ENCODE data around the gene CTPS2.

CTPS2 gene

DNA sequence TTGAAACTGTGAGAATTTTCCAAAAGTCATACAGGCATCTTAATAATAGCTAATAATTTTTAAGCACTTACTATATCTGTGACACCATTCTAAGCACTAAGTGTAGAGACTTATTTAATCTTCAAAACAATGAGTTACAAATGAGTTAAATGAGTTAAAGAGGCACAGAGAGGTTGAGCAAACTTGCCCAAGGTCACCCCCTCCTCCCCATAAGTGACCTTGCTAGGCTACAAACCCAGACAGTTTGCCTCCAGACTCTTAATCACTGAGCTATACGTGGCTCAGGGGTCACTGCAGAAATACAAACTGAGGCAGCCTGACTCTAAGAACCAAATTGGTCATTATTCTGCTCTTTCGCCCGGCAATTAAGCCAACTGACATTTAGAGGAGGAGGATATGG, 15.5 kb downstream of the CTPS2 start:
- H3K4me3 ChIP-seq (ENCODE audit: low read depth, low read length), result no peak overlapping the region
- DNase-seq (ENCODE audit: low read depth), result no peak
- TF ChIP-seq, protein P1, sequence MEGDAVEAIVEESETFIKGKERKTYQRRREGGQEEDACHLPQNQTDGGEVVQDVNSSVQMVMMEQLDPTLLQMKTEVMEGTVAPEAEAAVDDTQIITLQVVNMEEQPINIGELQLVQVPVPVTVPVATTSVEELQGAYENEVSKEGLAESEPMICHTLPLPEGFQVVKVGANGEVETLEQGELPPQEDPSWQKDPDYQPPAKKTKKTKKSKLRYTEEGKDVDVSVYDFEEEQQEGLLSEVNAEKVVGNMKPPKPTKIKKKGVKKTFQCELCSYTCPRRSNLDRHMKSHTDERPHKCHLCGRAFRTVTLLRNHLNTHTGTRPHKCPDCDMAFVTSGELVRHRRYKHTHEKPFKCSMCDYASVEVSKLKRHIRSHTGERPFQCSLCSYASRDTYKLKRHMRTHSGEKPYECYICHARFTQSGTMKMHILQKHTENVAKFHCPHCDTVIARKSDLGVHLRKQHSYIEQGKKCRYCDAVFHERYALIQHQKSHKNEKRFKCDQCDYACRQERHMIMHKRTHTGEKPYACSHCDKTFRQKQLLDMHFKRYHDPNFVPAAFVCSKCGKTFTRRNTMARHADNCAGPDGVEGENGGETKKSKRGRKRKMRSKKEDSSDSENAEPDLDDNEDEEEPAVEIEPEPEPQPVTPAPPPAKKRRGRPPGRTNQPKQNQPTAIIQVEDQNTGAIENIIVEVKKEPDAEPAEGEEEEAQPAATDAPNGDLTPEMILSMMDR (IDR thresholded peaks at IDR 0.05; ENCODE audit: low read depth, low read length, missing control alignments), result no peak

DNA sequence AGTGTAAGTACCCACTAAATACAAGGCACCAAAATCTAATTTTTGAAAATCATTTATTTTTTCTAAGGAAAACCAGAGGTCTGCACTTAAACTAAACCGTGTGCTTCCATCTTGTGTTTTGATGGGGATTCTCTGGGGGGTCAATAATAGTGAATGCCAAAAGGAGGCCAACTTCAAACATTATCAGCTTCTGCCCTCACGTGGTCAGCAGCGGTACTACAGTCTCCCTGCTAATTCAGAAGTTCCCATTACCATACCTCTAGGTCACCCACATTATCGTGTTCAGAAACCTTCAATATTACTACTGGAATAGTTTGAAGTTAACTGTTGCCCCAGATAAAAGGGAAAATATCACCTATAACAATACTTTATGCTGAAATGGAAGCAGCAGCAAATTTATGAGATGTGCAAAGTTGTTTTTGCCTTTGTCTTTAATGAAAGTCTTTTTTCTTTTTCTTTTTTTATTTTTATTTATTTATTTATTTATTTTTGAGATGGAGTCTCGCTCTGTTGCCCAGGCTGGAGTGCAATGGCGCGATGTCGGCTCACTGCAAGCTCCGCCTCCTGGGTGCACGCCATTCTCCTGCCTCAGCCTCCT, 17.3 kb downstream of the CTPS2 start:
- DNase-seq (ENCODE audit: low read depth), result no peak
- TF ChIP-seq, protein P1 (IDR thresholded peaks at IDR 0.05; ENCODE audit: low read depth, low read length, missing control alignments), result peak; percentile 77
- H3K4me3 ChIP-seq (ENCODE audit: low read depth, low read length), result no peak overlapping the region

DNA sequence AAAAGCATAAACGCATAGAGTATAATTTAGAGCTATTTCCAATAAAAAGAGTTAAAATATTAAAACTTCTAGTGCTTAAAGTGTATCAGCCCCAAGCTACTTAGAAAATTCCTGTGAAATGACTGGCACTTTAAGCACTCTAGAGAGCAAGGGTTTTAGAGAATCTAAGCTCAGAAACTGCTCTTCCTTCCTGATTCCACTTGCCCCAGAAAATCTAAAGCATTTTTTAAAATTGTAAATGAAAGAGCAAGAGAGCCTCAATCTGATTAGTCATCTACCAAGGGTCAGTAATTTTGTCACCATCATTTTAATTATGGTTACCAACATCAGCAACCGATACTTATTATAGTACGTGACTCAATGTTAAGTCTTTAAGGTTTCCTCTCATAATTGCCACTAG, 25.0 kb downstream of the CTPS2 start:
- TF ChIP-seq, protein P1 (IDR thresholded peaks at IDR 0.05; ENCODE audit: low read depth, low read length, missing control alignments), result no peak
- no peak for DNase-seq (ENCODE audit: low read depth)
- no peak overlapping the region for H3K4me3 ChIP-seq (ENCODE audit: low read depth, low read length)

DNA sequence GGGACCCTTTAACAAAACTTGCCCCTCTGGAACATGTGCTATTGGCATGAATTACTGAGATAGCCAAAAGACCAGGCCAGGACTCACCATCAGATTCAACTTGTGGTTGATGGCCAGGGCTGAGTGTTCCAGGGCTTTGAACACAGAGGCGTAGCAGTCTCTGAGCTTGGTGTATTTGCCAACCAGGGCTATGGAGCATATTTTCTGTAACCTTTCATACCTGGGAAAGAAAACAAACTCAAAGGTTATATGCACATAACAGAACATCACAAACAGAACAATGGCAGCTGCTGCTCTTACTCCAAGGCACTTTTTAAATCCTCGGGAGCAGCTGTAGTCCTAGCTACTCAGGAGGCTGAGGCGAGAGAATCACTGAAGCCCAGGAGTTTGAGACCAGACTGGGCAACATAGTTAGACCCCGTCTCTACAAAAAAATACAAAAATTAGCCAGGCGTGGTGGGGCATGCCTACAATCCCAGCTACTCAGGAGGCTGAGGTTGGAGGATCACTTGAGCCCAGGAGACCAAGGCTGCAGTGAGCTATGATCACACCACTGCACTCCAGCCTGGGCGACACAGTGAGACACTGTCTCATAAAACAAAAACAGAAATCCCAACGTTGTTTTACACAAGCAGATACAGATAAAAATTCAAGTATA, 29.3 kb downstream of the CTPS2 start:
- no peak overlapping the region for H3K4me3 ChIP-seq (ENCODE audit: low read depth, low read length)
- TF ChIP-seq, protein P1 (IDR thresholded peaks at IDR 0.05; ENCODE audit: low read depth, low read length, missing control alignments), result no peak
- no peak for DNase-seq (ENCODE audit: low read depth)

DNA sequence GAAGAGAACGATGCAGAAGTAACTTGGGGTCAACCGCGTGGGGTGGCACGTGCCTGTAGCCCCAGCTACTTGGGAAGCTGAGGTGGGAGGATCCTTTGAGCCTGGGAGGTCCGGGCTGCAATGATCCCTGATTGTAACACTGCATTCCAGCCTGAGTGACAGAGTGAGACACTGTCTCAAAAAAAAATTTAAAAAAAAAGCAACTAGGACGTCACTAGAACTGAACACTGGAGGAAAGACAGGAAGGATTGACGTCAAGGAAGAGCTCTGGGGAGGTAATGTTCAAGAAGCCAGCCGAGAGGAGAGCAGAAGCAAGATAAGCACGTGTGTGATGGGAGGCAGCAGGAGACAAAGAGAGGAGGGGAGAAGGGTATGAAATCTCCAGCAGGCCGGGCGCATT, 33.8 kb downstream of the CTPS2 start:
- no peak overlapping the region for H3K4me3 ChIP-seq (ENCODE audit: low read depth, low read length)
- TF ChIP-seq, protein P1 (IDR thresholded peaks at IDR 0.05; ENCODE audit: low read depth, low read length, missing control alignments), result no peak
- no peak for DNase-seq (ENCODE audit: low read depth)

DNA sequence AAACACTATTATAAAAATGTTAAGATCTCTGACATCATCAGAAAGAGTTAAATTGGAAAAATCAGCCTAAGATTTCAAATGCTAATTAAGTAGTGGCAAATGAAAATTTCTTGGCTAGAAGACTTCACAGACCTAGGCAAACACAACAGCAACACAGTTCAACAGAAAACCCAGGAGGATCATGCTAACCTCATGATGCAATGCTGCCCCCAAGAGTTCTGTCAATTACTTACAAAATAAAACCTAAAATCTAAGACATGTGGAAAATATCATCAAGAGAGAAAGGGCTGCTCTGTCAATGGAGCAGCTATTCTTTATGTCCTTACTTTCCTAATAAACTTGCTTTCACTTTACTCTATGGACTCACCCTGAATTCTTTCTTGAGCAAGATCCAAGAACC, 41.5 kb downstream of the CTPS2 start:
- TF ChIP-seq, protein P1 (IDR thresholded peaks at IDR 0.05; ENCODE audit: low read depth, low read length, missing control alignments), result no peak
- no peak for DNase-seq (ENCODE audit: low read depth)
- H3K4me3 ChIP-seq (ENCODE audit: low read depth, low read length), result no peak overlapping the region

DNA sequence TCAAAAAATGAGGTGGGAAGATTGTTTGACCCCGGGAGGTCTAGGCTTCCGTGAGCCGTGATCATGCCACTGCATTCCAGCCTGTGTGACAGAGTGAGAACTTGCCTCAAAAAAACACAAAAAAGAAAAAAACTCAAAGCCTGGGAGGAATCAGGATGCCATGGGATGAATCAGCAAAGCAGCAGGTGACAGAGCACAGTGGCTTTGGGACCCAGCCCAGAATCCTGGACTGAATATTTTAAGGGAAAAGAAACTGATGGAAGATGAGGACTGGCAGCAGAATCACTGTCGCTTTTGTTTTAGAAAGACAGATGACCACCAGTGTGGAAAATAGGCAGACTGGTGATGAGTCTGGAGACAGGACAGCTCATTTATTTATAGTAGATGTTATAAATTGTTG, 45.9 kb downstream of the CTPS2 start:
- TF ChIP-seq, protein P1 (IDR thresholded peaks at IDR 0.05; ENCODE audit: low read depth, low read length, missing control alignments), result no peak
- H3K4me3 ChIP-seq (ENCODE audit: low read depth, low read length), result no peak overlapping the region
- DNase-seq (ENCODE audit: low read depth), result no peak

Data from GM12864 (cell line).